Measurements from ENCODE around the gene TBC1D8B. TPM values are rescaled to one million over a fixed set of nuclear protein-coding genes. Genes with fewer than 3 reads are reported as not detected.
"Not testable (repeated sequence)": the region's sequence is repeated elsewhere in the genome, so short reads cannot be mapped to it uniquely, and the experiment has no call there.

Gene TBC1D8B
- 7.4 TPM for total RNA-seq
- long read RNA-seq, full-length matches to known transcripts = 4 of 10 reads
- long read RNA-seq, partial matches to known transcripts = 4 of 10 reads
- long read RNA-seq, other reads (novel, unspliced or antisense) = 2 of 10 reads

DNA sequence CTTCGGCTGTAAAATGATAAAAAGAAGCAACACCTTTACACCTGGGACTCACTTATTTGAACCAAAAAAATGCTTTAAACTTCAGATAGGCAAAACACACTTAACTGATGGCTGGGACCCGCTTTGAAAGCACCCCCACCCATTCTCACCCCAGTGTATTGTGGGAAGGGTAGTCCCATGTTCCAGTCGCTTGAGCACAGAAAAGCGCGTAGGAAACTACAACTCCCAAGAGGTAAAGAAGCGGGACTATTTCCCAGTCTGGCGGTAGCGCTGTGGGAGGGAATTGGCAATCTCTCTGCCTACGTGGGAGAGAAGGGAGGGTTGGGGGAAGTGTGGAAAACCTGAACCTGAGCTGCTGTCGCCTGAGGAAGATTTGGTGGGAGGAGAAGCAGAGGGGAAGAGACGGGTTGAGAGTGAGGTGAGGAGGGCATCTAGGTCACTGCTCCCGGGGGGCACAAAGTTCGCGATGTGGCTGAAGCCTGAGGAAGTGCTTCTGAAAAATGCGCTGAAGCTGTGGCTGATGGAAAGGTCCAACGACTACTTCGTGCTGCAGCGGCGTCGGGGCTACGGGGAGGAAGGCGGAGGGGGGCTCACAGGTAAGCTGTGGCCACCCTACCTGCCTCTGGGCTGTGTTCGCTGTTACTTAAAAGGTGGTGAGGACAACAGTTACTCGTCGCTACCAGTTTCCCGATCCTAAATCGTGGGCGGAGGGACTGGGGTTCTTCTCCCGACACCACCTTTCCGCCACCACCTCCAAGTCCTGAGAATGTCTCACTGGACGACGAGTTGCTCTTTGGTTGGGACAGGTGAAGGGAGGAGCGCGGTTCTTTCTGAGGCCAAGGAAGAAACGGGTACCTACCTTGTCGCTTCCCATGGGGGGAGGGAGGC, at the start of gene TBC1D8B:
TBC1D8B (plus strand) TSS at position 286 of the 888 bp plus-strand sequence; CDS start at position 467, 181 bp downstream.
- Histone ChIP-seq H3K27ac (peak within 1 kb of the TSS; percentile 64), H3K36me3 (no peaks in the 10 kb centered on the region), H3K4me3 (peak within 1 kb of the TSS; percentile 63), H3K27me3 (ENCODE audit: low read depth) (no peaks in the 10 kb centered on the region), H3K4me1 (no peaks in the 10 kb centered on the region), H3K9me3 (no peaks in the 10 kb centered on the region)
- DNase-seq (peak; percentile 73), ATAC-seq (peak; percentile 98 to 100)
- intact Hi-C loops (cut with DNase I) = no loop called here
- TF ChIP-seq, protein P1, sequence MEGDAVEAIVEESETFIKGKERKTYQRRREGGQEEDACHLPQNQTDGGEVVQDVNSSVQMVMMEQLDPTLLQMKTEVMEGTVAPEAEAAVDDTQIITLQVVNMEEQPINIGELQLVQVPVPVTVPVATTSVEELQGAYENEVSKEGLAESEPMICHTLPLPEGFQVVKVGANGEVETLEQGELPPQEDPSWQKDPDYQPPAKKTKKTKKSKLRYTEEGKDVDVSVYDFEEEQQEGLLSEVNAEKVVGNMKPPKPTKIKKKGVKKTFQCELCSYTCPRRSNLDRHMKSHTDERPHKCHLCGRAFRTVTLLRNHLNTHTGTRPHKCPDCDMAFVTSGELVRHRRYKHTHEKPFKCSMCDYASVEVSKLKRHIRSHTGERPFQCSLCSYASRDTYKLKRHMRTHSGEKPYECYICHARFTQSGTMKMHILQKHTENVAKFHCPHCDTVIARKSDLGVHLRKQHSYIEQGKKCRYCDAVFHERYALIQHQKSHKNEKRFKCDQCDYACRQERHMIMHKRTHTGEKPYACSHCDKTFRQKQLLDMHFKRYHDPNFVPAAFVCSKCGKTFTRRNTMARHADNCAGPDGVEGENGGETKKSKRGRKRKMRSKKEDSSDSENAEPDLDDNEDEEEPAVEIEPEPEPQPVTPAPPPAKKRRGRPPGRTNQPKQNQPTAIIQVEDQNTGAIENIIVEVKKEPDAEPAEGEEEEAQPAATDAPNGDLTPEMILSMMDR (IDR thresholded peaks at IDR 0.05) = no peak

DNA sequence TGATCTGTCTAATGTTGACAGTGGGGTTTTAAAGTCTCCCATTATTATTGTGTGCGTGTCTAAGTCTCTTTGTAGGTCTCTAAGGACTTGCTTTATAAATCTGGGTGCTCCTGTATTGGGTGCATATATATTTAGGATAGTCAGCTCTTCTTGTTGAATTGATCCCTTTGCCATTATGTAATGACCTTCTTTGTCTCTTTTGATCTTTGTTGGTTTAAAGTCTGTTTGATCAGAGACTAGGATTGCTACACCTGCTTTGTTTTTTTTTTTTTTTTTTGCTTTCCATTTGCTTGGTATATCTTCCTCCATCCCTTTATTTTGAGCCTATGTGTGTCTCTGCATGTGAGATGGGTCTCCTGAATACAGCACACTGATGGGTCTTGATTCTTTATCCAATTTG, 33.2 kb upstream of the TBC1D8B start:
- H3K4me1 ChIP-seq; ATAC-seq; H3K27ac ChIP-seq; H3K27me3 ChIP-seq (ENCODE audit: low read depth); H3K4me3 ChIP-seq; H3K36me3 ChIP-seq; intact Hi-C loops (cut with DNase I); DNase-seq; H3K9me3 ChIP-seq: not testable (repeated sequence)

DNA sequence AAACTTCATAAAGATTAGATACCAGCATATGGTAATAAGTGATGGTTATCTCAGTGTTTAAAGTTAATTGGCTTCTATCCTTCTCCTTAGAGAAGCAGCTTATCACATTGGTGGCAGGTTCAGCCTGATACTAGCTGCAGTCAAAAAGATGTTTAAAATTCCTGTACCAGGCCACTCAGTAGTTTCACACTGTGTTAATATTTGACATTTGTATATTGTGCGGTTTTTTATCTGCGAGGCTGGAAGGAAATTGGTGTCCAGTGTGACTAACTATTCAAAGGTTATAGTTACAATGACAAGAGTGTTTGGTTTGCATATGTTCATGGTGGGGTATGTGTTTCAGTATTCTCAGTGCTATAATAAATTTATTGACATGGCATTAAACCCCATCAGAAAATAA, 27.5 kb upstream of the TBC1D8B start:
- peak in 1 of 2 donors; percentile 44 for ATAC-seq
- TF ChIP-seq, protein P1 (IDR thresholded peaks at IDR 0.05) = no peak
- H3K27me3 ChIP-seq (ENCODE audit: low read depth) = no peaks in the 10 kb centered on the region

DNA sequence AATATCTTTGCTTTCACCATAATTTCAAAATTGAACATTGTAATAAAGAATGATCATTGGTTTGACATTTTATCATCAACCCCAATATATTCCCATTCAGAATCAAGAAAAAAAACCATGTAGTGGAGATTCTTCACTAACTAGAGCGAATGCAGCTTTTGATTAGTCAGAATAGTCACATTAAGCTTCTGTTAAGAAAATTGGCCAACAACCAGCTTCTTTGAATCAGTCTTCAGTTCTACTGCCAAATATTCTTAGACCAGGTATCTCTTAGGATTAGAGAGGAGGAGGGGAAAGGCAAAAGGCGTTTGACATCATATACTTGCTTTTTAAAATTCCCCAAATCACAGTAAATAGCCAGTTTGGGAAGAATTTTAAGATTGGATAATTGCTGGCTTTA, 22.2 kb upstream of the TBC1D8B start:
- no peak overlapping the region for H3K27ac ChIP-seq
- ATAC-seq = no peak
- intact Hi-C loops (cut with DNase I) = no loop called here
- TF ChIP-seq, protein P1 (IDR thresholded peaks at IDR 0.05) = no peak
- DNase-seq = no peak
- H3K4me1 ChIP-seq = no peaks in the 10 kb centered on the region
- no peak overlapping the region for H3K4me3 ChIP-seq
- H3K9me3 ChIP-seq = no peaks in the 10 kb centered on the region
- H3K36me3 ChIP-seq = no peaks in the 10 kb centered on the region
- no peaks in the 10 kb centered on the region for H3K27me3 ChIP-seq (ENCODE audit: low read depth)

More for the DNA sequence above, 27.5 kb upstream of the TBC1D8B start:
- intact Hi-C loops (cut with DNase I) = no loop called here
- DNase-seq = no peak
- Histone ChIP-seq H3K27ac (no peak overlapping the region), H3K36me3 (no peaks in the 10 kb centered on the region), H3K4me3 (no peak overlapping the region), H3K9me3 (no peaks in the 10 kb centered on the region), H3K4me1 (no peaks in the 10 kb centered on the region)

DNA sequence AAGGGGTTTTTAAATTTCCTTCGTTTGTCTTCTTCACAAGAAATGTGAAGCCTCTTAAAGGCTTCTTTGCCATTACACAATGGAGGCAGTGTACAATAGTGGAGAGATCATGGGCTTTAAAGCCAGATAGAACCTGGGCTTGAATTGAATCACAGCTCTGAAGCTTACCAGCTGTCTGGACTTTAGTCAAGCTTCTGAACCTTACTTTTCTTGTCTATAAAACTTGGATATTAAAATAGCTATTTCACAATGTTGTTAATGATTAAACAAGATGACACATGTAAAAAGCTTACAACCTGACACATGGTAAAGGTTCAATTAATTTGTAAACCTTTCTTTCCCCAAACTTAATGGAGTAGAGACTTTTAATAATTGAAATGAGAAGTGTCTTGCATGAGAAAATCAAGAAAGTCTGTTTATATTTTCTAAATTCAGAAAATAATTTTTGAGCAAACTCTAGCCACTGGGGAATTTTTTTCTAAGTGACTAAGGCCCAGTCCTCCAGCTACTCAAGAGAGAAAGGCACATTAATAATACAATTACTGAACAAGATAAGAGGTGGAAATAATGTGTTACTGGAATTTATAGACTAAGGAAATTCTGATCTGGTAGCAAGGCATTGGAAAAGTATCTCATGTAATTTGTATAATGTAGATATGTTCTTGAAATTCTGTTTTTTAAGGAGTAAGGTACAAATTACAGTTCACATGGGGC, 21.7 kb upstream of the TBC1D8B start:
- DNase-seq (no peak), ATAC-seq (peak in 1 of 2 donors; percentile 31)
- intact Hi-C loops (cut with DNase I) = no loop called here
- no peak overlapping the region for H3K4me3 ChIP-seq
- no peaks in the 10 kb centered on the region for H3K36me3 ChIP-seq
- H3K4me1 ChIP-seq = no peaks in the 10 kb centered on the region
- TF ChIP-seq, protein P1 (IDR thresholded peaks at IDR 0.05) = no peak
- no peaks in the 10 kb centered on the region for H3K27me3 ChIP-seq (ENCODE audit: low read depth)
- no peaks in the 10 kb centered on the region for H3K9me3 ChIP-seq
- no peak overlapping the region for H3K27ac ChIP-seq
